AG04449 (cell line): ENCODE data around the gene KRT80.

ENCODE experiments used
- CTCF ChIA-PET: fragments of 350-600 bp; formaldehyde crosslinking; extraction: SDS; loops from one replicate; lab custom pipeline; 2021; ENCODE audit warnings: antibody characterized with exemption; lab: Yijun Ruan, JAX
- POLR2A ChIA-PET: fragments of 400-600, 350-600 bp; formaldehyde crosslinking; extraction: SDS; loops from one replicate; lab custom pipeline; 2020; ENCODE audit warnings: antibody characterized with exemption, inconsistent platforms; lab: Yijun Ruan, JAX
- DNase-seq: peaks from one replicate; pipeline ENCODE4 v3.0.0-alpha.2; 2010; ENCODE audit warnings: low read depth, low spot score
- H3K4me3 ChIP-seq: 2 replicates; pipeline ENCODE4 v1.5.1; 2011; ENCODE audit warnings: low read depth, mild to moderate bottlenecking, control low read depth, low read length
- TF ChIP-seq, protein P1 (sequence below): IDR thresholded peaks from one replicate; pipeline ENCODE4 v1.5.1; 2011; ENCODE audit warnings: mild to moderate bottlenecking, moderate library complexity, low read length, control low read depth, inconsistent platforms; ENCODE audit not compliant: insufficient read depth; ENCODE audit errors: missing control alignments

The KRT80 gene

DNA sequence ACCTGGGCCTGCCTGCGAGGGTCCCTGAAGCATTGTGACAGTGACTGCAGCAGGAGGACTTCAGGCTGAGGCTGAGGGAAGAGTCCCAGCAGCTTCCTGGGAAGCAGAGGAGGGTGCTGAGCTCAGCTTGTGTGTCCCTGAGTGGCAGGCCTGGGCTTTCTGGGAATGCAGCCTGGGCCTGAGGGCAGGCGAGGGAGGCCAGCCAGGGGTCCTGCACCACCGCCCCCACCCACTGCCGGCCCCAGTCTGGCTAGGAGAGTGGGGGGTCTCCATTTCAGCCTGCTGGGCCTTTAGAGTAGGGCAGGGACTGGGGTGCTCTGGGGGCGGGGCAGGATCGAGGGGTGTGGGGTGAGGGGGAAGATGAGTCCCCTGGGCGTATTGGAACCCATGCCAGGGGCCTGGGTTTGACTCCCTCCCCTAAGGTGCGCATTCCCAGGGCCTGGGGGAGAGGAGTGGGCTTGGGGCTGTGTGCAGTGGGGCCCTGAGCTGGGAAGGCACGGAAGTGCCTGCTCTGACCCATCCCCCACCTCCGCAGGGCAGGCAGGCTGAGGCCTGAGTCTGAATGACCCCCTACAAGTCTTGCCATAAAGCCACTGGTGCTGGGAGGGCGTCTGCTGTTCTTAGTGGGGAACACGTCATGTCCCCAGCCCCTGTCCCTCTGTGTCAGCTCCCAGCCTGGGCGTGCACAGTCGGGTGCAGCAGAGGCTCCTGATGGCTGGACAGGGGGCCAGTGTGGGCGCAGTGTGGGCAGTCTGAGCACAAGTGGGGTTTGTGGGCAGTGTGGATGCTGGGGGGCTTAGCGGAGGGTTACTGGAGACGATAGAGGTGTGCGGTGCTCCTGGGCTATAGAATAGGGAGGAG, 46.4 kb downstream of the KRT80 start:
- ChIA-PET POLR2A (no interaction called here), CTCF (interaction anchor here (0.7 to 7.9 kb wide), 13 partner anchors 8 to 835 kb away, joined by 3 to 110 read pairs (median 13); no protein-coding TSS in a partner anchor)
- no peak for DNase-seq
- H3K4me3 ChIP-seq: no peak overlapping the region
- TF ChIP-seq, protein P1, sequence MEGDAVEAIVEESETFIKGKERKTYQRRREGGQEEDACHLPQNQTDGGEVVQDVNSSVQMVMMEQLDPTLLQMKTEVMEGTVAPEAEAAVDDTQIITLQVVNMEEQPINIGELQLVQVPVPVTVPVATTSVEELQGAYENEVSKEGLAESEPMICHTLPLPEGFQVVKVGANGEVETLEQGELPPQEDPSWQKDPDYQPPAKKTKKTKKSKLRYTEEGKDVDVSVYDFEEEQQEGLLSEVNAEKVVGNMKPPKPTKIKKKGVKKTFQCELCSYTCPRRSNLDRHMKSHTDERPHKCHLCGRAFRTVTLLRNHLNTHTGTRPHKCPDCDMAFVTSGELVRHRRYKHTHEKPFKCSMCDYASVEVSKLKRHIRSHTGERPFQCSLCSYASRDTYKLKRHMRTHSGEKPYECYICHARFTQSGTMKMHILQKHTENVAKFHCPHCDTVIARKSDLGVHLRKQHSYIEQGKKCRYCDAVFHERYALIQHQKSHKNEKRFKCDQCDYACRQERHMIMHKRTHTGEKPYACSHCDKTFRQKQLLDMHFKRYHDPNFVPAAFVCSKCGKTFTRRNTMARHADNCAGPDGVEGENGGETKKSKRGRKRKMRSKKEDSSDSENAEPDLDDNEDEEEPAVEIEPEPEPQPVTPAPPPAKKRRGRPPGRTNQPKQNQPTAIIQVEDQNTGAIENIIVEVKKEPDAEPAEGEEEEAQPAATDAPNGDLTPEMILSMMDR: no peak

DNA sequence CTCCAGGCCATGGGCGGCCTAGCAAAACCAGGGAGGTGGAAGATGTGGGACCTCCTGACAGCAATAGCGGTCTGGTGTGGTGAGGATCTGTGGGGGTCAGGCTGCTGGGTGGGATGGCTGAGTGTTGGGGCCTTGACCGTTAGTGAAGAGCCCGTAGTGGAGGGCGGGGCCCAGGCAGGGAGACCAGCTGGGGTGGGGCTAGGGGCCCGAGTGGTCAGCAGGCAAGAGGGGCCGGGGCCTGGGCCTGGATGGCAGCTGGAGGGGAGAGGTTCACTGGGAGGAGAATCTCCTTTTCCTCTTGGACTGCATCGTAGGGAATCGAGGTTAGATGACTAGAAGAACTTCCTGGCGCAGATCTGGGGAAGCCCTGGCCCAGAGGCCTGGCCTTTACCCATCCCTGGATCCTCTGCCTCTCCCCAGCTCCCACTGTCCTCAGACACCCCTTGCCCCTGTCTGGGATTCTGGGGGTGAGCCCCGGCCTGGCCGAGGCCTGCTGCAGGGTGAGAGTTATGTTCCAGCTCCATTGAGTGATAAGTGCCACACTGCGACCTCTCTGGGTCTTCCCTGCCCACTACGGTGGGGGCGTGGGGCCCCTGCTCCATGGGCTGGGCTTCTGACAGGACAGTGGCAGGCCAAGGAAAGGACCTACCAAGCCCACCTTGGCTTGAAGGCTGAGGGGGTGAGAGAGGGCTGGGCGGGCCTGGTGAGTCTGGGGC, 47.1 kb downstream of the KRT80 start:
- no peak overlapping the region for H3K4me3 ChIP-seq
- CTCF ChIA-PET: interaction anchor here (0.7 to 7.9 kb wide), 16 partner anchors 7 to 836 kb away, joined by 3 to 110 read pairs (median 4); no protein-coding TSS in a partner anchor
- TF ChIP-seq, protein P1: no peak
- POLR2A ChIA-PET: interaction anchor here (0.7 kb wide), 1 partner anchor 112 kb away, joined by 3 read pairs; no protein-coding TSS in a partner anchor
- DNase-seq: no peak

DNA sequence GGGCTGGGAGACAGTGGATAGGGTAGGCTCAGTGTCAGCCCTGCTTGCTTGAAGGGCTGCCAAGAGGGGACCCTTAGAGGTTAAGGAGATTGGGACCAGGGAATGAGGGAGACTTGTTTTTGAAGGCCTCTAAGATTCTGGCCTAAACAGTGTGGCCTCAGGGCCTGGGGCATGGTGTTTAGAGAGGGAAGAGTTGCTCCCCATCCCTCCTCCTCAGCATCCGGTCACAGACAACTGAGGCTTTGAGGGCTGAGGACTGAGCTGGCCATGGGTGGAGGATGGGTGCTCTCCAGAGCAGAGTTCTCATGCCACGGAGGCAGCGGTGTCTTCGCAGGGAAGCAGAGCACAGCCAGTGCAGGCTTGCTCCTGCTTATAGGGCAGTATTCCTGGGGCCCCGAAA, 49.4 kb downstream of the KRT80 start:
- ChIA-PET CTCF (interaction anchor here (1.5 to 7.9 kb wide), 5 partner anchors 60 to 838 kb away, joined by 4 to 110 read pairs (median 13); no protein-coding TSS in a partner anchor), POLR2A (no interaction called here)
- H3K4me3 ChIP-seq: no peak overlapping the region
- TF ChIP-seq, protein P1: no peak
- DNase-seq: no peak

DNA sequence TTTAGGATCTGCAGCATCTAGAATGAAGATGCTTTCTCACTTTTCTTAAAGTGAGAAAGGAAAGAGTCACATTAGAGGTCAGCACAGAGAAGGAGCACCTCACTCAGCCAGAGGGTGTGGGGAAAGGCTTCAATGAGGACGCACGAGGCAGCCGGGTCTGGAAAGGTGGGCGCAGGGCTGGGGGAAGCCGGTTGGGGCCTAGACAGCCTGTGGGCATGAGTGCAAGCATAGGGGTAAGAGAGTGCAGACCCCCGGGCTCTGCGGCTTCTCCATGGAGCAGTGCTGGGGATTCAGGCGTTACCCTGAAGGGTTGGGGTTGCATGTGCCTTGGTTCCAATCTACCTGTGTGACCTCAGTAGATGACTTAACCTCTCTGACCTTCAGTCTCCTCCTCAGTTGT, 49.9 kb downstream of the KRT80 start:
- POLR2A ChIA-PET: no interaction called here
- CTCF ChIA-PET: interaction anchor here (7.9 kb wide), 1 partner anchor 738 kb away, joined by 110 read pairs; no protein-coding TSS in a partner anchor
- TF ChIP-seq, protein P1: no peak
- DNase-seq: no peak
- H3K4me3 ChIP-seq: no peak overlapping the region

DNA sequence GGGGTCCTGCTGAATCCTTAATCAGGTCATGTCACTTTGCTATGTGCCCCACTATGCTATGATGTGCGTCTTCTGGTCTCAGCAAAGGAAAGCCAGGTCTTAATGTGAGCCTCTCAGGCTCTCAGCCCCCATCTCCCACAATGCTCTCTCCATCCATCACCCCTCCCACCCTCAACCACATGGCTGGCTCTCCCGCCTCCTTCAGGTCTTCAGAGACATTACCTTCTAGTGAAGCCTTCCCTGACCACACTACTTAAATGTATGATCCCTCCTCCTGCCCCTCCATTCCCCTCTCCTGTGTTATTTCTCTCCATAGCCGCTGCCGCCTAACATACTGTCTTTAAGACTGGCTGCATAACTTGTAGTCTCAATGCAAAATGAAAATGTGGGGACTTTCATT, 50.5 kb downstream of the KRT80 start:
- CTCF ChIA-PET: interaction anchor here (1.0 to 11.1 kb wide), 4 partner anchors 9 to 732 kb away, joined by 4 to 87 read pairs (median 6); no protein-coding TSS in a partner anchor
- DNase-seq: no peak
- POLR2A ChIA-PET: no interaction called here
- TF ChIP-seq, protein P1: peak; percentile 9
- H3K4me3 ChIP-seq: no peak overlapping the region
